Smooth muscle cell (in vitro differentiated cells): ENCODE results near the gene MAPKAPK3. TPM values are rescaled to one million over a fixed set of nuclear protein-coding genes. Genes with fewer than 3 reads are reported as not detected.
A peak's percentile ranks its signal among the peaks of the same experiment; 100 is the strongest.

ENCODE experiments used
- DNase-seq: peaks from one replicate; lab custom pipeline; 2025; ENCODE audit not compliant: unreplicated experiment; lab: John Stamatoyannopoulos, UW
- H2AFZ ChIP-seq: fragments of 200-600 bp; sonication (generic); 2 replicates; pipeline ENCODE4 v1.6.0; 2016; ENCODE audit warnings: antibody characterized with exemption, low read depth, mild to moderate bottlenecking
- H3F3A ChIP-seq: fragments of 200-600 bp; sonication (generic); 2 replicates; pipeline ENCODE4 v1.6.0; 2017; ENCODE audit warnings: antibody characterized with exemption, low read depth
- H3K27ac ChIP-seq: fragments of 200-600 bp; sonication (generic); 2 replicates; pipeline ENCODE4 v1.5.1; 2016; ENCODE audit warnings: low read depth, mild to moderate bottlenecking
- H3K27me3 ChIP-seq: fragments of 200-600 bp; sonication (generic); 2 replicates; pipeline ENCODE4 v1.6.1; 2016; ENCODE audit warnings: low read depth, mild to moderate bottlenecking
- H3K36me3 ChIP-seq: fragments of 200-600 bp; sonication (generic); 2 replicates; pipeline ENCODE4 v1.5.1; 2016; ENCODE audit warnings: low read depth
- H3K4me1 ChIP-seq: fragments of 200-600 bp; sonication (generic); 2 replicates; pipeline ENCODE4 v1.5.1; 2016; ENCODE audit warnings: low read depth
- H3K4me2 ChIP-seq: fragments of 200-600 bp; sonication (generic); 2 replicates; pipeline ENCODE4 v1.6.0; 2016; ENCODE audit warnings: mild to moderate bottlenecking
- H3K4me3 ChIP-seq: fragments of 200-600 bp; sonication (generic); 2 replicates; pipeline ENCODE4 v1.5.1; 2016; ENCODE audit warnings: mild to moderate bottlenecking
- H3K79me2 ChIP-seq: fragments of 200-600 bp; sonication (generic); 2 replicates; pipeline ENCODE4 v1.6.0; 2016; ENCODE audit warnings: low read depth, mild to moderate bottlenecking
- H3K9ac ChIP-seq: fragments of 200-600 bp; sonication (generic); 2 replicates; pipeline ENCODE4 v1.6.0; 2016; ENCODE audit warnings: low read depth
- H3K9me3 ChIP-seq: fragments of 200-600 bp; sonication (generic); replicated peaks from 2 replicates; pipeline ENCODE4 v1.5.1; 2016; ENCODE audit warnings: low read depth
- H4K20me1 ChIP-seq: fragments of 200-600 bp; sonication (generic); 2 replicates; pipeline ENCODE4 v1.6.0; 2016; ENCODE audit warnings: low read depth
- WGBS: methylation state at CpG from one replicate; pipeline ENCODE4 v1.1.7; 2016; ENCODE audit warnings: low lambda C conversion rate; 5-methylcytosine and 5-hydroxymethylcytosine counted together
- polyA plus RNA-seq: library from polyadenylated mRNA; unstranded; fragments of >200 nt; fragmentation: Nextera tagmentation; extraction: Ambion mirVana; gene quantifications from 2 replicates; pipeline ENCODE4 v1.2.1, GENCODE V29; 2016
- total RNA-seq: library from RNA; depleted of rRNA; stranded (reverse); fragments of >200 nt; gene quantifications from 2 replicates; pipeline ENCODE4 v1.2.3, GENCODE V29; 2014
- TF ChIP-seq, protein P1 (sequence below): fragments of 200-600 bp; sonication (generic); IDR thresholded peaks from 2 replicates; pipeline ENCODE4 v1.5.1; 2017; ENCODE audit warnings: borderline replicate concordance, mild to moderate bottlenecking, antibody characterized with exemption; ENCODE audit not compliant: insufficient read depth, poor library complexity, severe bottlenecking

Gene MAPKAPK3
- total and polyA plus RNA-seq, 2 experiments from 2014 or later = 17.1 to 18.7 TPM

GRCh38 chr3:50603261-50604109 is 13.5 kb upstream of the MAPKAPK3 start:
- Histone ChIP-seq H3K4me1 (peaks cover 12% of the 10 kb centered on the region), H2AFZ (no peak overlapping the region)

DNA sequence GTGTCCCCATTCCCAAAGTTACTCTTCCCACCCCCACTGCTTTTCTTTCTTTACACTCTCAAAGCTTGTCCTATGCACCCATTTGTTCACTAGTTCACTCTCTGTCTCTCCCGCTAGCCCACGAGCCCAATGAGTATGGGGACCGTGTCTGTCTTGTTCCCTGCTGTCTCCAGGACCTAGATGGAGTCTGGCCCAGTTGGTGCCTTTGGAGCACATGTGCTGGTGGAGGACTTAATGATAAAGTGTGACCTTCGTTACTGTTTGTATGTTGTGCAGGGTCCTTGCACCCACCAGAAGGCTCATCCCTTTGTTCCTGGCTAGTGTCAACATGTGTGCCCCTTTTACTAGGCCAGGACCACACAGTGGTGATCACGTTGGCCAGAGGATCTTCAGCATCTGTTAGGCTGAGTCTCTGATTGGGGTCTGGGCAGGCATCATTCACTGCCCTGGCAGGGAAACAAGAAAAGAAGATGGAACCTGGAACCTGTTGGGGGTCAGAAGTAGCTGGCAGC is 12.8 kb upstream of the MAPKAPK3 start:
- TF ChIP-seq, protein P1, sequence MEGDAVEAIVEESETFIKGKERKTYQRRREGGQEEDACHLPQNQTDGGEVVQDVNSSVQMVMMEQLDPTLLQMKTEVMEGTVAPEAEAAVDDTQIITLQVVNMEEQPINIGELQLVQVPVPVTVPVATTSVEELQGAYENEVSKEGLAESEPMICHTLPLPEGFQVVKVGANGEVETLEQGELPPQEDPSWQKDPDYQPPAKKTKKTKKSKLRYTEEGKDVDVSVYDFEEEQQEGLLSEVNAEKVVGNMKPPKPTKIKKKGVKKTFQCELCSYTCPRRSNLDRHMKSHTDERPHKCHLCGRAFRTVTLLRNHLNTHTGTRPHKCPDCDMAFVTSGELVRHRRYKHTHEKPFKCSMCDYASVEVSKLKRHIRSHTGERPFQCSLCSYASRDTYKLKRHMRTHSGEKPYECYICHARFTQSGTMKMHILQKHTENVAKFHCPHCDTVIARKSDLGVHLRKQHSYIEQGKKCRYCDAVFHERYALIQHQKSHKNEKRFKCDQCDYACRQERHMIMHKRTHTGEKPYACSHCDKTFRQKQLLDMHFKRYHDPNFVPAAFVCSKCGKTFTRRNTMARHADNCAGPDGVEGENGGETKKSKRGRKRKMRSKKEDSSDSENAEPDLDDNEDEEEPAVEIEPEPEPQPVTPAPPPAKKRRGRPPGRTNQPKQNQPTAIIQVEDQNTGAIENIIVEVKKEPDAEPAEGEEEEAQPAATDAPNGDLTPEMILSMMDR = no peak
- H3K9ac ChIP-seq = no peak overlapping the region
- H2AFZ ChIP-seq = no peak overlapping the region
- no peak for DNase-seq
- H3F3A ChIP-seq = peaks cover 6% of the 10 kb centered on the region
- H3K4me2 ChIP-seq = no peak overlapping the region
- 93% methylated on average over 5 of the region's 5 CpGs for WGBS
- no peaks in the 10 kb centered on the region for H3K27me3 ChIP-seq
- H3K27ac ChIP-seq = no peak overlapping the region
- no peak overlapping the region for H3K4me3 ChIP-seq
- H3K79me2 ChIP-seq = no peaks in the 10 kb centered on the region
- no peaks in the 10 kb centered on the region for H3K36me3 ChIP-seq
- H3K4me1 ChIP-seq = peaks cover 12% of the 10 kb centered on the region
- no peaks in the 10 kb centered on the region for H3K9me3 ChIP-seq
- peaks cover 8% of the 10 kb centered on the region for H4K20me1 ChIP-seq

More at GRCh38 chr3:50603261-50604109, 13.5 kb upstream of the MAPKAPK3 start:
- H3K9me3 ChIP-seq = no peaks in the 10 kb centered on the region
- 71% methylated on average over 4 of the region's 4 CpGs for WGBS
- H3F3A ChIP-seq = peaks cover 6% of the 10 kb centered on the region
- TF ChIP-seq, protein P1 = no peak
- no peak overlapping the region for H3K4me2 ChIP-seq
- peaks cover under 1% of the 10 kb centered on the region for H4K20me1 ChIP-seq
- no peak for DNase-seq
- H3K36me3 ChIP-seq = no peaks in the 10 kb centered on the region
- H3K79me2 ChIP-seq = no peaks in the 10 kb centered on the region
- H3K4me3 ChIP-seq = no peak overlapping the region
- peak overlapping the region; percentile 76 for H3K27ac ChIP-seq
- no peak overlapping the region for H3K9ac ChIP-seq
- H3K27me3 ChIP-seq = no peaks in the 10 kb centered on the region

DNA sequence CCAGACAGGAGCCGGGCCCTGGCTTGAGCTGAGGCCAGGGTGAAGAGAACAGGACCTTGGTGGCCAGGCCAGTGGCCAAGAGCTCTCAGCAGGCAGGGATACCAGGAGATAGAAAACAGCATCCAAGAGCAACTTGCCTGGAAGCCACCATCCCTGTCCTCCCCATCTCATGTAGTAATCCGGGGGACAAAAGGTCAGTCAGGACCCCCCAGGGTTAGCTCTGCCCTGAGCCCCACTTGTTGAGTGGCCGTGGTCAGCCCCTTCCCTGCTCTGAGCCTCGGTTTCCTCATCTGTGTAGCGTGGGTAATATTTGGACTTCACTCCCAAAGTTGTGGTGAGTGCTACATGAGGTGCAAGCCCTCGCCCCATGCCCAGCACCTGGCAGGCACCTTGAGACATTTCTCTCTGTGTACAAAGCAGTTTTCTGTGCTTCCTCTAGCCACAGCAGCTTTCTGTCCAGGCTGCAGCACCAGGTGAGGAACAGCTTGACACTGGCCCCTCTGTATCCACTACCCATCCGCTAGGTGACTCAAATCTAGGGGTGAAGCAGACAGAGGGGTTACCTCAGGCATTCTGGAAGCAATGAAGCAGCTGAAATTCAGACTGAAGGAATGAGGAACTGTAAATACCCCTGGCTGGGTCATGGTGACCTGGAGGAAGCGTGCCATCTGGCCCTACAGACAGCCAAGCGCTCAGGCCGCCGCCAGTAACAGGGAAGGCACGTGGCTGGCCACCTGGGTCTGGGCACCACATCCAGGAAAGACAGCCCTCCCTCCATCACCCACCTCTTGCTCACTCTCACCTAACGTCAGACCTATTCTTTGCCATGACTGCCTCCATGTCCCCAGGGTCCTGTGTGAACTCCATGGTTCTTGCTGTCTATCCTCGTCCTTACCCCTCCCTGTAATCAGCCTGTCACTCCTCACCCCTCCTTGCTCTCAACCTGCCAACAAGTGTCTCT is 12.0 kb upstream of the MAPKAPK3 start:
- WGBS = 93% methylated on average over 14 of the region's 14 CpGs
- no peak overlapping the region for H3K4me2 ChIP-seq
- TF ChIP-seq, protein P1 = no peak
- no peak for DNase-seq
- H3K4me3 ChIP-seq = no peak overlapping the region
- H4K20me1 ChIP-seq = peaks cover 9% of the 10 kb centered on the region
- H3K27me3 ChIP-seq = no peaks in the 10 kb centered on the region
- peaks cover 4% of the 10 kb centered on the region for H3K79me2 ChIP-seq
- no peak overlapping the region for H3K27ac ChIP-seq
- H2AFZ ChIP-seq = no peak overlapping the region
- no peak overlapping the region for H3K9ac ChIP-seq
- peaks cover 6% of the 10 kb centered on the region for H3F3A ChIP-seq
- H3K36me3 ChIP-seq = no peaks in the 10 kb centered on the region
- no peaks in the 10 kb centered on the region for H3K9me3 ChIP-seq
- peaks cover 12% of the 10 kb centered on the region for H3K4me1 ChIP-seq
